GM12875 (cell line): ENCODE results near the gene B4GALT3.

ENCODE experiments used
- H3K4me3 ChIP-seq: one replicate; pipeline ENCODE4 v1.5.1; 2011; ENCODE audit warnings: low read depth, low read length, control low read depth
- TF ChIP-seq, protein P1 (sequence below): IDR thresholded peaks from 2 replicates; pipeline ENCODE4 v1.5.1; 2011; ENCODE audit warnings: low read depth, mild to moderate bottlenecking, control low read depth, inconsistent platforms, low read length, moderate library complexity, borderline replicate concordance; ENCODE audit not compliant: insufficient read depth

B4GALT3 gene

DNA sequence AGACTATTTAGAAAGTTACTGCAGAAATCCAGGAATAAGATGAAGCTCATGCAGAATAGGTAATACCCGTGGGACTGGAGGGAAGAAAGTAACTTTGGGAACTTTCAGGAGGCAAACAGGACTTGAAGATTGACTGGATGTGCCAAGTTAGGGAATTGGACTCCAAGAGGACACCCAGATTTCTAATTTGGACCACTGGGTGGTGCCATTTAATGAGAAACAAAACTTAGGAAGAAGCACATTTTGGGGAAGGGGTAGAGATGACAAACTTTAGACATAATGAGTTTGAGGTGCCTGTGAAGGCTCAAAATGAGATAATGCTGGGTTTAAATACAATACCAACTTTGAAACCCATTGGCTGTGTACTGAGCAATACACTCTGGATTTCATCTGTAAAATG is 3.3 kb upstream of the B4GALT3 start:
- H3K4me3 ChIP-seq: no peak overlapping the region
- TF ChIP-seq, protein P1, sequence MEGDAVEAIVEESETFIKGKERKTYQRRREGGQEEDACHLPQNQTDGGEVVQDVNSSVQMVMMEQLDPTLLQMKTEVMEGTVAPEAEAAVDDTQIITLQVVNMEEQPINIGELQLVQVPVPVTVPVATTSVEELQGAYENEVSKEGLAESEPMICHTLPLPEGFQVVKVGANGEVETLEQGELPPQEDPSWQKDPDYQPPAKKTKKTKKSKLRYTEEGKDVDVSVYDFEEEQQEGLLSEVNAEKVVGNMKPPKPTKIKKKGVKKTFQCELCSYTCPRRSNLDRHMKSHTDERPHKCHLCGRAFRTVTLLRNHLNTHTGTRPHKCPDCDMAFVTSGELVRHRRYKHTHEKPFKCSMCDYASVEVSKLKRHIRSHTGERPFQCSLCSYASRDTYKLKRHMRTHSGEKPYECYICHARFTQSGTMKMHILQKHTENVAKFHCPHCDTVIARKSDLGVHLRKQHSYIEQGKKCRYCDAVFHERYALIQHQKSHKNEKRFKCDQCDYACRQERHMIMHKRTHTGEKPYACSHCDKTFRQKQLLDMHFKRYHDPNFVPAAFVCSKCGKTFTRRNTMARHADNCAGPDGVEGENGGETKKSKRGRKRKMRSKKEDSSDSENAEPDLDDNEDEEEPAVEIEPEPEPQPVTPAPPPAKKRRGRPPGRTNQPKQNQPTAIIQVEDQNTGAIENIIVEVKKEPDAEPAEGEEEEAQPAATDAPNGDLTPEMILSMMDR: no peak

DNA sequence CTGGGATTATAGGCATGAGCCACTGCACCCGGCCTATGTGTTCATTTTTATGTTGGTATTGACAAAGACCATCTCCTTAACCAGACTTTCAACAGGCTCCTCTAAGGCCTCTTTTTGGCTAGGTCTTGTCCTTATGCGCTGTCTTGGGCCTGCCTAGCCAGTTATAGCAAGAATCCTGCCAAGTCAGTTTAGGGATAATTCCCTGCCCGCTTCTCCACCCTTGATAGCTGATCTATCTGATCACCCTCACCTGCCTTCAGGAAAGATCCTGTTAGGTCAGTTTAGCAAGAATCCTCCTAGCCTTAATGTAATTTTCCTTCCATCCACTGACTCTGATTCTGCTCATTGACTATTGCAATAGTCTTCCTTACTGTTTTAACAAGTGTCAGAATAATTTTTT is 2.4 kb upstream of the B4GALT3 start:
- TF ChIP-seq, protein P1: no peak

DNA sequence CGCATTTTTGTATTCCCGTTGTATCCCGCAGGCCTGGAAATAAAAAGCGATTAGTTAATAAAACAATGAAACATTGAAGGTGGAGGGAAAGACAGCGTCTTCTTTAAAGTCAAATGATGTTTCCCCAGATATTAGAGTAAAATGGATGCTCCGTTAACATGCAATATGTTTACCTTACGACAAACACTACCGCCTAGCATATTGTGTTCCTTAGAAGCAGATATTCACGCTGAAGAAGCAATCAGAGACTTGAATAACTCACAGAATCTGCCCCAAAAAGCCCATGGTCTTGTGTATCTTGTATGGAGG is 583 bp upstream of the B4GALT3 start:
- H3K4me3 ChIP-seq: no peak overlapping the region
- TF ChIP-seq, protein P1: no peak

More for the DNA sequence above, 2.4 kb upstream of the B4GALT3 start:
- H3K4me3 ChIP-seq: no peak overlapping the region

DNA sequence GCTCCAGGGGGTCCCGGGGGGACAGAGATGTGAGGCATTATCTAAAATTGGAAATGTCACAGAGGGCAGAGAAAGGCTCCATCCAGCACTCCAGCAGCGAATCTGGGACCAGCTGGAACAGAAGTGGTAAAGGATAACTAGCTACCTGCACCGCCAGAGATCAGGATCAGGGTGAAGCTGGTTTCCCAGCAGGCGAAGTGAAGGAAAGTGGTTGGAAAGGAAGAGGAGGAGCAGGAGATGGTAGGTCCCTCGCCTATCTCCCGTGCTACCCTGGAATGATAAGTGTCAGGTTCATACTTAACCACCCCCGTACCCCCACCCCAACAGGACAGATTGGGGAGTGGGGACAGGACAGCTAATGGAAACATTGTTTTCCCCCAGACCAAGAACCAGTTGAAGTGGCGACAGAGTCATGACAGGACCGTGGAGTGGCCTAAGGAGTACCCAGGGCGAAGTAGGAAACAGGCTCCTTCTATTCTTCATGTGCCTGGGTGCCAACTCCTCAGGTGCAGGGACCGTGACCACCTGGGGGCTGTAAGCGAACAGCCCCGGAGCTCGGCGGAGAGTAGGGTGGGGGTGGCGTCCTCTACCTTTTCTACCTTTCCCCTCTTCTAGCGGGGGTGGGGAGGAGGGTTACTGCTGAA is 717 bp downstream of the B4GALT3 start:
- TF ChIP-seq, protein P1: no peak
- H3K4me3 ChIP-seq: peak overlapping the region; percentile 60

DNA sequence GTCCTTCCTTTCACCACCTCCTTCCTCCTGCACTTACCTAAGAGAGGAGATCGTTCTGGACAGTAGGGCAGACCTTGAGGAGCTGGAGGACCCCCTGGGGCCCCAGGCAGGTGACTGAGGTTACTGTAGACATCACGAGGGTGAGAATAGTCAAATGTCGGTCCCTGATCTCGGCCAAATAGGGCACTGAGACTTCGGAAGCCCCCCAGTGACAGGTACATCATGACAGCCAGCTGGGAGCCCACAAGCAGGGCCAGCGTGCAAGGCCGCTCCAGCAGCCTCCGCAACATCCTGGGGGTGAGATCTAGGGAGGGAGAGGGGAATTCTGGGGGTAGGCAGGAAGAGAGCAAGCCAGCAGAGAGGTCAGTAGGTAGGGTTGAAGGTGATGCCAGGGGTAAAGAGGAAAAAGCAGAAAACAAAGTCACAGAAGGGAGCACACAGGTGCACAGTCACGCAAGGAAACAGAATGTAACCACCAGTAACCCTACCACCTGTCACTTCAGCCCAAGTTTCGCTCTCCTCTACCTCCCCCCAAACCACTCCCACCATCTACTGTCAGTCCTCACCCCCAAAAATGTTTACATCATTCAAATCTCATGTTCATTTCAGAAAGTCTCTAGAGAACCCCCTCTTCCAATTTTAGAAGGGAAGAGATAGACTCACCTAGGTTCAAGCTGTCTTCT is 1.4 kb downstream of the B4GALT3 start:
- H3K4me3 ChIP-seq: no peak overlapping the region
- TF ChIP-seq, protein P1: no peak

DNA sequence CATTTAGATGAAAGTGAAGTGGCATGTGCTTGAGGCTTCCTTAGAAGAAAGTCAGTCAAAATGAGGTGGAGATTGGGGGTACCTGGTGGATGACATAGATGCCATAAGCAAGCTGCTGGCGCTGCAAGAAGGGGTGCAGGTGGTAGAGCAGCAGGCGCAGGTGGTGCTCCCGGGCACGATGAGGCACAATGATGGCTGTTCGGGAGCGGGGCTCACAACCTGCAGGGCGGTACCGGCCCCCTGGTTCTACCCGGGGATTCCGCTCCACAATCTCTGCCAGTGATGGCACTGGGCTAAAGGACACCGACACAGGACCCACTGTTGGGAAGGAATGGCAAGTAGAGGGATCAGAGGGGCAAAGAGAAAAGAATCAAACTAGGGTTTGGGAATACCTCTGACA is 2.4 kb downstream of the B4GALT3 start:
- no peak overlapping the region for H3K4me3 ChIP-seq
- TF ChIP-seq, protein P1: no peak

DNA sequence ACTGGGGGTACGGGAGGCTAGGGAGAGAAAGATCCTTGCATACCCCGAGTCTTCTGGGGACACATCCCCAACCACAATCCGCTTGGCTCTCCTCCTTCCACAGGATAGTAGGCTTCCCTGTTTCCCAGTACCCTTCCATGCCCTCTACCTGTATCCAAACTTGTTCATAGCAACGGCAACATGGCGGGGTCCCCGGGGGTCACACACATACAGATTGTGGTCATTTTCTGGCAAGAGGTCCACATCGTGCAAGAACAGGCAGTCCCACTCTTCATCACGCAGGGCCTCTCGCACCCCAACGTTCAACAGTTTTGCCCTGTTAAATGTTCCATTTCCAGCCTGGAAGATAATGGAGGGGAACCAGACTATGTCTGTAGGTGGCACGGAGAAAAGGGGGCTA is 3.6 kb downstream of the B4GALT3 start:
- TF ChIP-seq, protein P1: no peak
- no peak overlapping the region for H3K4me3 ChIP-seq
